HUES6 (cell line): Measurements from ENCODE around the gene PDE9A.

Source experiments
- H3K27ac ChIP-seq: 2 replicates; pipeline ENCODE4 v1.7.0; 2013; ENCODE audit warnings: low read depth, mild to moderate bottlenecking, low read length, inconsistent platforms
- H3K27me3 ChIP-seq: 2 replicates; pipeline ENCODE4 v1.6.1; 2013; ENCODE audit warnings: low read length; ENCODE audit not compliant: control insufficient read depth, insufficient read depth
- H3K36me3 ChIP-seq: 2 replicates; pipeline ENCODE4 v1.6.1; 2013; ENCODE audit warnings: low read length; ENCODE audit not compliant: control insufficient read depth, insufficient read depth
- H3K4me1 ChIP-seq: 2 replicates; pipeline ENCODE4 v1.6.1; 2013; ENCODE audit warnings: low read length; ENCODE audit not compliant: control insufficient read depth, insufficient read depth
- H3K4me3 ChIP-seq: 2 replicates; pipeline ENCODE4 v1.5.1; 2013; ENCODE audit warnings: low read depth, low read length
- H3K9ac ChIP-seq: one replicate; pipeline ENCODE4 v1.6.1; 2013; ENCODE audit warnings: mild to moderate bottlenecking, low read length
- H3K9me3 ChIP-seq: 2 replicates; pipeline ENCODE4 v1.6.1; 2013; ENCODE audit warnings: low read depth, low read length; ENCODE audit not compliant: control insufficient read depth, insufficient read depth

PDE9A gene

DNA sequence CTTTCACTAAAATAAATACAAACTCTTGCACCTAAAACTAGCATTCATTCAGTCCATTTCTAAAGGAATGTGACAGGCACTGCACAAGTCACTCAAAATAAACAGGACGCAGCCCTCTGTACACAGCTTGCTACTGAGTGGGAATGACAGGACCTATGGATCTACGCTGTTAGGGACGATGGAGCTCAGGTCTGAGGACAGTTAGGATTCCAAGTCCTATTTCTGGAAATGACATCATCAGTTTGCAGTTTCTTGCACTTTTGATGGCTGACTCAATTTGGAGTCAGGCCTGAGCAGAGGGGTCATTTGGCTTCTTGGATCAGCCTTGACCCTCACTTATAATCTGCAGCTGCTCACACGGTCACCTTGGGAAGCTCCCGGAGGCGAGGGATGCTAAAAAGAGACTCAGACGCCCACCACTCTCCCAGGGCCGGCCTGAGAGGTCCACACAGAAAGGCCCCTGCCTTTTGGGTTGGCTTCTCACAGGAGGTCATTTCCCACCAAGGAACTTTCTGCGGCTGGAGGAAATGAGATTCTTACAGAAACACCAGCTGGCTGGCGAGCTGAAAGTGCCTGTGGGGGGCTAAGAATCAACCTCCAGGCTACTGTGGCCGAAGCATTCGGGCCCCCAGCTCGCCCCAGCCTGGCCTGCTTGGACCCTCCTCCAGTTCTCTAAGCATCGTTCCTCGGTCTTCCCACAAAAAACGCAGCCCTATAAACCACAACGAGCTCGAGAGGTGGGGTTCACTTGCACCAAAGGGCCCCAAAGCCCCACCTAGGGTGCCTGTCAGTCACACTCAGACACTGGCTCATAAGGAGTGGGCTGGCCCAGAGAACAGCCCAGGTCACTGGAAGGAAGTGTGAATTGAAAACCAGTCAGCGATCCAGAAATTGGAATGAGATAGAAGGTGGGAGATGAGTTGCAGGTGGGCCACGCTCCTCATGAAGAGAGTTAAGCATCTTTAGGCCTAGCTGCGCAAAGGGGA, 8.9 kb upstream of the PDE9A start:
- Histone ChIP-seq H3K27ac (no peak overlapping the region), H3K4me1 (peaks cover 11% of the 10 kb centered on the region), H3K9ac (no peak overlapping the region), H3K27me3 (no peaks in the 10 kb centered on the region), H3K36me3 (no peaks in the 10 kb centered on the region), H3K4me3 (no peak overlapping the region), H3K9me3 (no peaks in the 10 kb centered on the region)

DNA sequence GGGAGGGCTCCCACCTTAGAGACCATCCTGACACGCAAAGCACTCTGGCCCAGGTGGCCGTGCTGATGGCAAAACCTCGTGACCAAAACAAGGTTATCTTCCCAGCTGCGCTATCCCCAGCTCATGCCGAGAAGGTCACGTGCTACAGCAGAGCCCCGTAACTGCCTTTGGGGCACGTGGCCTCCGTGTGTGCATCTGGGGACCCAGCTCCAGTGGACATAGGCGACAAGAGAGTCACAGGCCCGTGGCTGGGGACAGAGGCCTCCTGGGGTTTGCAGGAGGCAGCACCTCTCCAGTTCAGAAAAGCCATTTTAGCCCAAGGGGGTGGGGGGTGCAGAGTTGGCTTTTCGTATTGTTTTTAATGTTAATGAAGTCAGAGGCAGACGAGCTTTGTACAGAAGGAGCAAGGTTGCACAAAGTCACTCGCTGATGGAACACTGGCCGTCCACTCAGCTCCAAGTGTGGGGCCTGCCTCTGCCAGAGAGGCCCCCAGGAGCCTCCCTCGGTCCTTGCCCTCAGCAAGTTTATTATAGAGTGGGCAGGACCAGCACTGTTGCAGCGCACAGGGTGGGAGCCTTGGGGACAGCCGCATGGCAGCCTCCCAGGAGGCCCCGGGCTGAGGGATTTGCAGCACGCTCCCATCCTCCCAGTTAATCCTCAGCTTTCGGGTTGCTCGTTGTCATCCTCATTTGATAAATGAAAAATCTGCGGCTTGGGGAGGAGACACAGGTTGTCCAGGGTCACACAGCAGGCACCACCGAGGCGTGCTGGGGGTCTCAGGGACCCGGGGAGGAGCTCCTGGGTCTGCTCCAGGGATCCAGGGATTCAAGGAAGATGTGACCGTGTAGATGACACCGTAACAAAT, 8.0 kb upstream of the PDE9A start:
- H3K27me3 ChIP-seq = no peaks in the 10 kb centered on the region
- peaks cover 11% of the 10 kb centered on the region for H3K4me1 ChIP-seq
- H3K9ac ChIP-seq = no peak overlapping the region
- H3K4me3 ChIP-seq = no peak overlapping the region
- no peaks in the 10 kb centered on the region for H3K9me3 ChIP-seq
- H3K36me3 ChIP-seq = no peaks in the 10 kb centered on the region
- no peak overlapping the region for H3K27ac ChIP-seq

DNA sequence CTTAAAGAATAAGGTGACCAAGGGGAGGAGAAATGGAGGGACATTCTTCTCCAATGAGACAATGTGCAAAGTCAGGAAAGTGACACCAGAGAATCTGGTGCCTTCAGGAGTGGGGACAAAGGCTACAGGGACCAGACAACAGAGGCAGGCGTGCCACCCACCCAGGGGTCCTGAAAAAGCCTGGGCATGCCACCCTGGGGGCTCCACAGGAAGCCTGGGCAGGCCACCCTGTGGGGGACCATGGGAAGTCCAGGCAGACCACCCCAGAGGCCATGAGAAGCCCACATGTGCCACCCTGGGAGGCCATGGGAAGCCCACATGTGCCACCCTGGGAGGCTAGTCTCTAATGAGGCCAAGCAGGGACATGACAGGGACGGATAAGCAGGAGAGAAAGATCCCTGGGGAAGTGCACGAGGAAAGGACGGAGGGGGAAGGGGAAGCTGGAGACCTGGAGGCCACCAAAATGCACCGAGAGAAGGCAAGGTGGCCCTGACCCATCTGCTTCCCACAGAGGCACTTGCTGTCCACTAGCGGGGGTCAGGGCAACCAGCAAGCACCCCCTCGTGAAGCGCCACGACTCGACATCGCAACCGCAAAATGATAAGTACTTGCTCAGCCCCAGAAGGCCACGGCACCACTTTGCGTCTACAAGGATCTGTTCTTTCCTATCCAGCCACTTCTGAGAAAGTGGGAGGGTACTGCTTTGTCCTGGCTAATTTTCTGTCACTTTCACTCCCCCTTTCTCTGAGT, 7.2 kb upstream of the PDE9A start:
- H3K9me3 ChIP-seq = no peaks in the 10 kb centered on the region
- no peak overlapping the region for H3K27ac ChIP-seq
- no peak overlapping the region for H3K9ac ChIP-seq
- H3K4me1 ChIP-seq = peaks cover 6% of the 10 kb centered on the region
- no peak overlapping the region for H3K4me3 ChIP-seq
- H3K36me3 ChIP-seq = no peaks in the 10 kb centered on the region
- H3K27me3 ChIP-seq = peaks cover 4% of the 10 kb centered on the region; the same call in 1 of the 2 replicates

DNA sequence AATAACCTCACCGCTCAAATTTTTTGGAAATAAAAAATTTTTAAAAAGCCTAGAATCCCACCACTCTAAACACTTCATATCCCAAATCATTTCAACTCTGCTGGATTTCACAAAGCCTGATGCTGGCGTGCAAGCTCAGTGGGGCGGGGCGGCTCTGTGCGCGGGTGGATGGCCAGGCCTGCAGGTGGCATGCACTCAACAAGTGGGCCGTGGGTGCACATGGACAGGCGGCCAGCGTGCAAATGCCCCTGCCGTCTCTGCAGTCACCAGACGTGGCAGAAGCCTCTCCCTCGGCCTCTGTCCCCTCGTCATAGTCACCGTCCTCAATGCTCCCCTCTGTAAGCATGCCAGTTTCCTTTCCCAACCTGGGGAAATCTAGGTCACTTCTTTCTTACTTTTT, 6.6 kb upstream of the PDE9A start:
- H3K27me3 ChIP-seq = peaks cover 4% of the 10 kb centered on the region; the same call in 1 of the 2 replicates
- no peak overlapping the region for H3K4me3 ChIP-seq
- no peaks in the 10 kb centered on the region for H3K4me1 ChIP-seq
- H3K27ac ChIP-seq = no peak overlapping the region
- H3K9me3 ChIP-seq = no peaks in the 10 kb centered on the region
- no peaks in the 10 kb centered on the region for H3K36me3 ChIP-seq
- H3K9ac ChIP-seq = no peak overlapping the region

DNA sequence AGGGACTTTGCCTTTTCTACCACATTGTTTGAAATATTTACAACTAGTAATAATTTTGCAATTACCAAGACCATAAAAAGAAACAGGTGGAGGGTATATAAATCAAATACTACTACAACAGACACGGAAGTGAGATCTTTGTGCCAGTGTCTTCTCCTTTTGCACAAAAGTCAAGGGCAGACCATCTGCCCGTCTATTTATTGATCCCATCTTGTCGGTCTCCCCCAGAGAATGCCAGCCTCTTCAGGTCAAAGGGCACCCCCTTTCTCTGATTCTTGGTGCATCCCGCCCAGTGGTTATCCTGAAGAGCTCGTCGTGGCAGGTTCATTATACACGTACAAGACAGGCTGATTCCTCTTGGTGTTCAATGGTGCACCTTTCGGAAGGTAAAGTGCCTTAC, 4.8 kb upstream of the PDE9A start:
- Histone ChIP-seq H3K27ac (no peak overlapping the region), H3K9me3 (no peaks in the 10 kb centered on the region), H3K27me3 (peaks cover 4% of the 10 kb centered on the region; the same call in 1 of the 2 replicates), H3K4me1 (peaks cover 8% of the 10 kb centered on the region), H3K36me3 (no peaks in the 10 kb centered on the region), H3K4me3 (no peak overlapping the region), H3K9ac (no peak overlapping the region)

DNA sequence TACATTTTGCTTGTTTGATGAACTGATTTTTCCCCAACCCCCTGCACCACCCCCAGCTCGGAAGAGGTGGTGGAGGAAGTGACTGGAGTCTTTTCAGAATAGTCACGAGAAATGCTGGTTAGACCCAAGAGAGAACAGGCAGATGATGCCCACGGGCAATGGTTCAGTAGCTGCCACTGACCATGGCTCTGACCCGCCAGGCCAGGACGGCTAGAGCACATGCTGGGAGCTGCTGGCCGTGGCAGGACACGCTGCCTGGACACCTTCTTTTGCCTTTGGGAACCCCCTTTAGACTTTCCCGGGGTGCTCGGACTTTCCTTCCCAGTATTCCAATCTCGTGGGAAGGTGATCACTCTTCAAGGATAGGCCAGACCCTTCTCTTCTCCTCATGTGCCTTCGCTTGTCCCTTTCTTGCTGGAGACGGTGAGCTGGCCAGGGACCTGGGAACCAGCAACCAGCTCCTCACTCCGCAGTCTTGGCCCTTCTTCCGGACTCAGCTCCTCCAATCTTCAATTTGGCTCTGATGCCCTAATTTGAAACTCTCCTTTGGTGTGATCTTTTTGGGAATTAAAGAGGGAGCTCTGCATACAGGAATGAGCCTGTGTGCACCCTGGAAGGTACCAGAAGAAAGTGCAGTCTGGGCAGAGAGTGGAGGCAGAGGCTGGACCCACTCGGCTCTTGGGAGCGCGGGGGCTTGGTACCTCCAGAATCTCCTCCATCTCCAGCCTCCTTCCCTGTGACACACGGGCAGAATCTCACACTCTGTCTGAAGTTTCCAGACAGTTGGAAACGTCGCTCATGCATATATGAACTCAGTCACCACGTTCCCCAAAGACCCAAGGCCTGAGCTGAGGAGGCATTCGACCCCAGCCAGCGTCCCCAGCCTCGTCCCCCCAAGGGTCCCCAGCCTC, 4.0 kb upstream of the PDE9A start:
- no peaks in the 10 kb centered on the region for H3K9me3 ChIP-seq
- peaks cover 8% of the 10 kb centered on the region for H3K4me1 ChIP-seq
- H3K36me3 ChIP-seq = no peaks in the 10 kb centered on the region
- peaks cover 4% of the 10 kb centered on the region; the same call in 1 of the 2 replicates for H3K27me3 ChIP-seq
- no peak overlapping the region for H3K4me3 ChIP-seq
- no peak overlapping the region for H3K9ac ChIP-seq
- H3K27ac ChIP-seq = no peak overlapping the region

DNA sequence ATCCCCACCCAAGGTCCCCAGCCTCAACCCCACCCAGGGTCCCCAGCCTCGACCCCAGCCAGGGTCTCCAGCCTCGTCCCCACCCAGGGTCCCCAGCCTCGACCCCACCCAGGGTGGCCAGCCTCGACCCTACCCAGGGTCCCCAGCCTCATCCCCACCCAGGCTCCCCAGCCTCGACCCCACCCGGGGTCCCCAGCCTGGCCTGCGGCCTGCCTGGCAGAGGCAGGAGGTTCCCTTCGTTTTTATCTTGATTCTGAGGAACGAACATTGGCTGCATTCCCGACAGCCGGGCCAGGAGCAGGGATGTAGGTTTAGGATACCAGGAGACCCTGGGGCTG, 3.4 kb upstream of the PDE9A start:
- H3K36me3 ChIP-seq = no peaks in the 10 kb centered on the region
- H3K4me1 ChIP-seq = peaks cover 14% of the 10 kb centered on the region
- H3K27ac ChIP-seq = no peak overlapping the region
- H3K4me3 ChIP-seq = no peak overlapping the region
- H3K27me3 ChIP-seq = peaks cover 4% of the 10 kb centered on the region; the same call in 1 of the 2 replicates
- no peak overlapping the region for H3K9ac ChIP-seq
- no peaks in the 10 kb centered on the region for H3K9me3 ChIP-seq

DNA sequence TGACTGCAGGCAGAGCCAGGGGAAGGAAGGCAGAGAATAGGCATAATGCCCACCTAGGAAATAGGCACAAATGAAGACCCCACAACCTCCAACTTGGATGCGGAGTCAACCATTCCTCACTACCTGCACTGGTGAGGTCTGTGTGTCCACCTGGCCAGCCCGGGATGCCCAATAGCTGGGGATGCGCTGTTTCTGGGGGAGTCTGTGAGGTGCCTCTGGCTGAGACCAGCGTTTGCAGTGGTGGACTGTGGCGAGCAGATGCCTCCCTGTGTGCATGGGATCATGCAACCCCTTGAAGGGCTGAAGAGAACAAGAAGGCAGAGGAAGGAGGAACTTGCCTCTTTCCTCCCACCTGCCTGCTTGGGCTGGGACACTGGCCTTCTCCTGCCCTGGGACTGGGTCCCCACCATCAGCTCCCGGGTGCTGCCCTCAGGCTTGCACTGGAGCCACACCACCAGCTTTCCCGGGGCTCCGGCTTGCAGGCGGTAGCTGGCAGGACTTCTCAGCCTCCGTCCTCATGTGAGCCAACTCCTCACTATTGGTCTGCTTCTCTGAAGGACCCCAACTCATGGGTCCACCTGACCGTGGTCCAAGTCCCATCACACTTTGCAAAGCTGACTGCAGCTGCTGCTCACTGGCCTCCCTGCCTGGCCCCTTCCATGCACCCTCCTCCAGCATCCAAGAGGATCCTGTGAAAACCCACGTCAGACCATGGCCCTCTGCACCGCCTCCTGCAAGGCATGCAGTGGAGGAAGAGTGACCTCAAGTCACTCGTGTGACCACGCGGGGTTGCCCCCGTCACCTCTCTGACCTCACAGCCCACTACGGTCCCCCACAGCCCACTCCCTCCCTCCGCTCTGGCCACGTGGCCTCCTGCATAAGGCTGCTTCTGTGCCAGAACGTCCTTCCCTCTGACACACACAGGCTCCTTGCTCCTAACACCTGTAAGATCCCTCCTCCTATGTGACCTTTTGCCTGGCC, 2.7 kb upstream of the PDE9A start:
- Histone ChIP-seq H3K9me3 (no peaks in the 10 kb centered on the region), H3K4me1 (peaks cover 20% of the 10 kb centered on the region), H3K27me3 (peaks cover 4% of the 10 kb centered on the region; the same call in 1 of the 2 replicates), H3K9ac (no peak overlapping the region), H3K27ac (no peak overlapping the region), H3K4me3 (no peak overlapping the region), H3K36me3 (no peaks in the 10 kb centered on the region)
